ENCODE measurements around the gene GNAS.
"Not testable (repeated sequence)": the region's sequence is repeated elsewhere in the genome, so short reads cannot be mapped to it uniquely, and the experiment has no call there.

The GNAS gene

GRCh38 chr20:58926802-58927489, 74.4 kb downstream of the GNAS start:
- Histone ChIP-seq H3K9me3 (no peaks in the 10 kb centered on the region), H3K4me3 (no peak overlapping the region), H3K36me3 (replicated peaks) (no peaks in the 10 kb centered on the region), H3K27me3 (ENCODE audit: low read depth) (no peaks in the 10 kb centered on the region; the same call in 1 of the 2 replicates), H3K4me1 (no peaks in the 10 kb centered on the region; the same call in 1 of the 2 replicates)
- in situ Hi-C loops (cut with MboI; ENCODE audit: low sequenced_read_pairs), result no loop called here
- no peak for DNase-seq (ENCODE audit: low spot score in 2 of 2)

DNA sequence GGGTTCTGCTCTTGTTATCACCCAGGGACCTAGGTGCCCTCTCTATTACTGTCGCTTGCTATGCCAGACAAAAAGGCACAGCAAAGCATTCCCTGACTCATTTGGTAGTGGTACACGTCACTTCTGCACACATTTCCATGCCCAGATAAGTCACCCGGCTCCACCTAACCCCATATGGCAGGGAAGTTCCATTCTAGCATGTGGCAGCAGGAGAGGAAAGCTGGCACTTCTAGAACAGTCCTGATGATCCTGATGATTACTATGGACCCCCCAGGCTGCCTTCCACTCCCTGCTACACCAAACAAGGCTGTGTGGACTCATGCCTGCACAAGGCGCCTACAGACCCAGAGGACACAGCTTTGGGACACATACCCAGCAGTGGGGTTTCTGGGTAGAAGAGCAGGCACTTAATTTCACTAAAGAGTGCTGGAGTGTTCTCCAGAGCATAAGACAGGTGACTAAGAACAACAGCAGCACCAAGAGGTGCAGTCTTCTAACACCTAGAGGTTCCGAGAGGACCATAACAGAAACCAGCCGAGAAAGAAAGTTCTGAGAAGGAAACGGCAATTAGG, 75.1 kb downstream of the GNAS start:
- in situ Hi-C loops (cut with MboI; ENCODE audit: low sequenced_read_pairs), result no loop called here
- Histone ChIP-seq H3K9me3 (no peaks in the 10 kb centered on the region), H3K4me3 (no peak overlapping the region)

DNA sequence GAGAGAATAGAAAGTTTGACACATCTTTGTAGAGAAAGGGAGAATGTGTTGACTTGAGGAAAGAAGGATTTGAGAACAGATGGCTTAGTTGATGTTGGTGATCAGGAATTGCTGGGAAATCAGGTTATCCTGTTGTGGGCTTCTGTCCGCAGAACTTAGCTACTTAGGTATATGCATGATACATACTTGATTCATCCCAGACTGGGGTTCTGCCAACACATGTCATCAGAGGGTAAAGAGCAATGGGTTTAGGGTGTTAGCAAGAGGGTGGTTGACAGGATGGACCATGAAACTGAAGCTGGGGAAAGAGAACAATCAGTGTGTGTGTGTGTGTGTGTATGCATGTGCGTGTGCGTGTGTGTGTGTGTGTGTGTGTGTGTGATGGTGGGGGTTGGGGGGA, 78.0 kb downstream of the GNAS start:
- H3K27me3 ChIP-seq (ENCODE audit: low read depth), result peaks cover 9% of the 10 kb centered on the region; the same call in 1 of the 2 replicates
- H3K9me3 ChIP-seq, result no peaks in the 10 kb centered on the region
- no peak for DNase-seq (ENCODE audit: low spot score in 2 of 2)
- in situ Hi-C loops (cut with MboI; ENCODE audit: low sequenced_read_pairs), result no loop called here
- H3K36me3 ChIP-seq (replicated peaks), result no peaks in the 10 kb centered on the region
- no peaks in the 10 kb centered on the region for H3K4me1 ChIP-seq
- H3K4me3 ChIP-seq, result no peak overlapping the region

More for the DNA sequence above, 75.1 kb downstream of the GNAS start:
- no peaks in the 10 kb centered on the region; the same call in 1 of the 2 replicates for H3K4me1 ChIP-seq
- H3K36me3 ChIP-seq (replicated peaks), result no peaks in the 10 kb centered on the region
- no peaks in the 10 kb centered on the region; the same call in 1 of the 2 replicates for H3K27me3 ChIP-seq (ENCODE audit: low read depth)
- no peak for DNase-seq (ENCODE audit: low spot score in 2 of 2)

- H3K36me3 ChIP-seq (replicated peaks), result no peaks in the 10 kb centered on the region
- no peak for DNase-seq (ENCODE audit: low spot score in 2 of 2)
- peaks cover 9% of the 10 kb centered on the region; the same call in 1 of the 2 replicates for H3K27me3 ChIP-seq (ENCODE audit: low read depth)
- no peak overlapping the region for H3K4me3 ChIP-seq
- no peaks in the 10 kb centered on the region for H3K4me1 ChIP-seq
- in situ Hi-C loops (cut with MboI; ENCODE audit: low sequenced_read_pairs), result no loop called here
- H3K9me3 ChIP-seq, result peaks cover 3% of the 10 kb centered on the region; the same call in 1 of the 2 replicates
Observed at GRCh38 chr20:58932170-58932569, 79.7 kb downstream of the GNAS start.

- H3K4me1 ChIP-seq, result no peaks in the 10 kb centered on the region
- no peak for DNase-seq (ENCODE audit: low spot score in 2 of 2)
- H3K36me3 ChIP-seq (replicated peaks), result no peaks in the 10 kb centered on the region
- peaks cover 32% of the 10 kb centered on the region for H3K27me3 ChIP-seq (ENCODE audit: low read depth)
- no peak overlapping the region for H3K4me3 ChIP-seq
- in situ Hi-C loops (cut with MboI; ENCODE audit: low sequenced_read_pairs), result no loop called here
- H3K9me3 ChIP-seq, result peaks cover 3% of the 10 kb centered on the region; the same call in 1 of the 2 replicates
Observed at GRCh38 chr20:58938078-58938477, 85.6 kb downstream of the GNAS start.

DNA sequence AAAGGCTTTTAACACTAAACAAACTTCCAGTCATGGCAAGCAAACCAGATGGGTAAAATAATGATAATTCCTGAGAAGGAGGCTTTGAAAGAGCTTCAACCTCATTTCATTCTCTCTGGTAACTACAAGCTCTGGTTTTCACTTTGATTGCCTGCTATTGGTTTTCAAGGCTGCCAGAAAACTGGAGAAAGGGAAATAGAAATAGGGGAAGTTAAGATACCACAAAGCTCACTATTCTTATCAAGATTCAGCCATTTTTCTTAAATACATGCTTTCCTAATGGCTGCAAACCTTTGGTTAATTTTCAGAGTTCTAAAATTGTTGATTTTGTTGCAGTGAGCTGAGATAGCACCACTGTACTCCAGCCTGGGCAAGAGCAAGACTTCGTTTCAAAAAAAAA, 86.0 kb downstream of the GNAS start:
- in situ Hi-C loops (cut with MboI; ENCODE audit: low sequenced_read_pairs), result no loop called here
- peaks cover 3% of the 10 kb centered on the region; the same call in 1 of the 2 replicates for H3K9me3 ChIP-seq
- no peak for DNase-seq (ENCODE audit: low spot score in 2 of 2)

DNA sequence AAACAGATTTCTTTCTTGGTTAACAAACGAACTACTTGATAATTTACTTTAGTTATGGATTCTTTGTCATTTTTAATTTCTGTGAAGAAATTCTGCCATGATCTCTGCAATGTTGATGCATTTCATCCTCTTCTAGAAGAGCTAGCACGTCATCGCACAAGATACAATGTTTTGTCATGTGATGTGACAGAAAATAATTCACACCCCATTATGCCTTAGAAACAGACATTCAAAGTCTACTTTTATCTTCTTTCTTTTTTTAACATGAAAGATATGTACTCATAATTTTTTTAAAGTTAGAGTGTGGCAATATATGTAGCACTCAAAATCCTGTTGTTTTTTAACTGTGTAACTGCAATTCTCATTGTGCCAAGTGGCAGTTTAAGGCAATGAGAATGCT, 89.0 kb downstream of the GNAS start:
- no peak overlapping the region for H3K4me3 ChIP-seq
- peaks cover 23% of the 10 kb centered on the region for H3K27me3 ChIP-seq (ENCODE audit: low read depth)
- H3K36me3 ChIP-seq (replicated peaks), result no peaks in the 10 kb centered on the region
- H3K9me3 ChIP-seq, result no peaks in the 10 kb centered on the region; the same call in 1 of the 2 replicates
- H3K4me1 ChIP-seq, result no peaks in the 10 kb centered on the region
- in situ Hi-C loops (cut with MboI; ENCODE audit: low sequenced_read_pairs), result no loop called here
- no peak for DNase-seq (ENCODE audit: low spot score in 2 of 2)

More for the DNA sequence above, 86.0 kb downstream of the GNAS start:
- Histone ChIP-seq H3K4me1 (no peaks in the 10 kb centered on the region), H3K4me3 (no peak overlapping the region), H3K36me3 (replicated peaks) (no peaks in the 10 kb centered on the region), H3K27me3 (ENCODE audit: low read depth) (peaks cover 32% of the 10 kb centered on the region)

DNA sequence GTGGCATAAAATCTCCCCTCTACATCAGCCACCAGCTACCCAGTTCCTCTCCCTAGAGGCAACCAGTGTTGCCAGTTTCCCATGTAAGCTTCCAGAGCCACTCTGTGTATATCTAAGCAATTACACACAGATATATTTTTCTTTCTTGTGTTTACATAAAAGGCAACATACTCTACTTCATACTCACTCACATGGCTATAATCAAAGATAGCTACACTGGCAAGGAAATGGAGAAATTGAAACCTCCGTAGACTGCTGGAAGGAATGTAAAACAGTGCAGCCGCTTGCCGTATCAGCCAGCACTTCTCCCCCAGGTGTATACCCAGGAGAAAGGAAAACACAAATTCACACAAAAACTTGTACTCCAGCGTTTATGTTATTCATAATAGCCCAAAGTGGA, 90.0 kb downstream of the GNAS start:
- H3K4me3 ChIP-seq, result no peak overlapping the region
- no peaks in the 10 kb centered on the region for H3K4me1 ChIP-seq
- in situ Hi-C loops (cut with MboI; ENCODE audit: low sequenced_read_pairs), result no loop called here
- DNase-seq (ENCODE audit: low spot score in 2 of 2), result no peak
- no peaks in the 10 kb centered on the region for H3K36me3 ChIP-seq (replicated peaks)
- H3K9me3 ChIP-seq, result no peaks in the 10 kb centered on the region
- H3K27me3 ChIP-seq (ENCODE audit: low read depth), result peaks cover 26% of the 10 kb centered on the region

GRCh38 chr20:58944610-58945009, 92.1 kb downstream of the GNAS start:
- no peaks in the 10 kb centered on the region for H3K4me1 ChIP-seq
- no peaks in the 10 kb centered on the region for H3K36me3 ChIP-seq (replicated peaks)
- H3K4me3 ChIP-seq, result no peak overlapping the region
- H3K9me3 ChIP-seq, result no peaks in the 10 kb centered on the region
- no peak for DNase-seq (ENCODE audit: low spot score in 2 of 2)
- peaks cover 7% of the 10 kb centered on the region; the same call in 1 of the 2 replicates for H3K27me3 ChIP-seq (ENCODE audit: low read depth)
- in situ Hi-C loops (cut with MboI; ENCODE audit: low sequenced_read_pairs), result no loop called here

DNA sequence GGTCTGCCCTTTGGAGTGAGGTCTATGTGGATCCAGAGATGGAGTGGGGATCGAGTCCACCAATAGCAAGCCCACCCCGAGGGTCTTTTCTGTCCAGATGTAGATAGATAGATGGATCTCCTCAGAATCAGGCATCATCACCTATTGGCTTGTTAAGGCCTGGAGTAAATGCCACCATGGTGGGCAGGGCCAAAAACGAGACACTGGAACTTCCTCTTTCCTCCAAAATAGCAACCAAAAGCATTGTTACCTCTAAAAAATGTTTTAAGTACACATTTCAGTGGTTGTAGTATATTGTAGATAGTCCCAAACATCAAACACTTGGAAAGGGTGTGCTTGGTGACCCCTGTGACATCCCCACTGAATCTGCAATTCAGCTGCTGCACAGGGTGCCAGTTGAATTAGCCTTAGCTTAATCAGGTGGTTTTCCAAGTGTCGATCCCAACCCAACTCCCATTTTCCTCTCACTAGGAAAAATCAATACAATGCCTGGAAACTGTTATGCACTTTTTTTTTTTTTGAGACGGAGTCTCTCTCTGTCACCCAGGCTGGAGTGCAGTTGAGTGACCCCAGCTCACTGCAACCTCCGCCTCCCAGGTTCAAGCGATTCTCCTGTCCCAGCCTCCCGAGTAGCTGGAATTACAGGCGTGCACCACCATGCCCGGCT, 93.6 kb downstream of the GNAS start:
- Histone ChIP-seq H3K9me3 (no peaks in the 10 kb centered on the region), H3K4me3 (no peak overlapping the region), H3K4me1 (no peaks in the 10 kb centered on the region), H3K27me3 (ENCODE audit: low read depth) (peaks cover 5% of the 10 kb centered on the region; the same call in 1 of the 2 replicates), H3K36me3 (replicated peaks) (no peaks in the 10 kb centered on the region)
- in situ Hi-C loops (cut with MboI; ENCODE audit: low sequenced_read_pairs), result no loop called here
- DNase-seq (ENCODE audit: low spot score in 2 of 2), result no peak

GRCh38 chr20:58947797-58948388, 95.4 kb downstream of the GNAS start:
- in situ Hi-C loops (cut with MboI; ENCODE audit: low sequenced_read_pairs); H3K4me1 ChIP-seq; H3K27me3 ChIP-seq (ENCODE audit: low read depth); H3K4me3 ChIP-seq; DNase-seq (ENCODE audit: low spot score in 2 of 2); H3K9me3 ChIP-seq; H3K36me3 ChIP-seq (replicated peaks): not testable (repeated sequence)

GRCh38 chr20:58950603-58951002, 98.1 kb downstream of the GNAS start:
- Histone ChIP-seq H3K9me3 (no peaks in the 10 kb centered on the region), H3K4me1 (no peaks in the 10 kb centered on the region), H3K27me3 (ENCODE audit: low read depth) (peaks cover 7% of the 10 kb centered on the region; the same call in 1 of the 2 replicates), H3K36me3 (replicated peaks) (no peaks in the 10 kb centered on the region), H3K4me3 (no peak overlapping the region)
- in situ Hi-C loops (cut with MboI; ENCODE audit: low sequenced_read_pairs), result no loop called here
- DNase-seq (ENCODE audit: low spot score in 2 of 2), result no peak

DNA sequence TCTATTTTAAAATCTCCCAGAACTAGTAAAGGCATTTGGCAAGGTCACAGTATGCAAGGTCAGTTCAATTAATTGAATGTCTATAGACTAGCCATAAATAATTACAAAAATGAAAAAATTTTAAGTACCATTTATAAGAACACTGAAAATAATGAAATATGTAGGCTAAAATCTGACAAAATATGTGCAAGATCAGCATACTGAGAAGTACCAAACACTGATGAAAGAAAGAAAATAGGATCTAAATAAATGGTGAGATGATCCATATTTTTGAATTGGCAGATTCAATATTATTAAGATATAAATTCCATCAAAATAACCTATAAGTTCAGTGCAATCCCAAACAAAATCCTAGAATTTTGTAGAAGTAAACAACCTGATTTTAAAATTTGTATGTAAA, 100.5 kb downstream of the GNAS start:
- H3K36me3 ChIP-seq (replicated peaks), result no peaks in the 10 kb centered on the region
- H3K4me3 ChIP-seq, result no peak overlapping the region
- no peaks in the 10 kb centered on the region for H3K4me1 ChIP-seq
- peaks cover 5% of the 10 kb centered on the region for H3K27me3 ChIP-seq (ENCODE audit: low read depth)
- H3K9me3 ChIP-seq, result no peaks in the 10 kb centered on the region
- DNase-seq (ENCODE audit: low spot score in 2 of 2), result no peak
- in situ Hi-C loops (cut with MboI; ENCODE audit: low sequenced_read_pairs), result no loop called here

DNA sequence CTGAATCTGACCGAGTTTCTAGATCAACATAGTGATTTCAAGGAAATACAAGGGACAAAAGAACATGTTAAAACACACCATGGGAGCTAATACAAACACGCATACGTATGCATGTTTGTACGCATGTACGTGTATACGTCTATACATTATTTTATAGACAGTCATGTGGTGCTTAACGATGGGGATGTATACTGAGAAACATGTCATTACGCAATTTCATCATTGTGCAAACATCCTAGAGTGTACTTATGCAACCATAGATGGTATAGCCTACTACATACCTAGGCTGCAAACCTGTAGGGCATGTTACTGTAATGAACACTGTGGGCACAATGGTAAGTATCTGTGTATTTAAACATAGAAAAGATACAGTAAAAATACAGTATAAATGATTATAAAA, 103.6 kb downstream of the GNAS start:
- DNase-seq (ENCODE audit: low spot score in 2 of 2), result no peak
- Histone ChIP-seq H3K36me3 (replicated peaks) (no peaks in the 10 kb centered on the region), H3K9me3 (no peaks in the 10 kb centered on the region), H3K4me3 (no peak overlapping the region), H3K27me3 (ENCODE audit: low read depth) (peaks cover 4% of the 10 kb centered on the region), H3K4me1 (no peaks in the 10 kb centered on the region)
- in situ Hi-C loops (cut with MboI; ENCODE audit: low sequenced_read_pairs), result no loop called here
